HG02943 (cell line): ENCODE results near the gene SPATC1L.

Experiments
- ATAC-seq: cut with Tn5 transposase; IDR thresholded peaks from one replicate; pipeline ENCODE4 v1.9.1; 2021; ENCODE audit warnings: mild to moderate bottlenecking, low read depth, moderate library complexity; ENCODE audit not compliant: unreplicated experiment

Gene SPATC1L

DNA sequence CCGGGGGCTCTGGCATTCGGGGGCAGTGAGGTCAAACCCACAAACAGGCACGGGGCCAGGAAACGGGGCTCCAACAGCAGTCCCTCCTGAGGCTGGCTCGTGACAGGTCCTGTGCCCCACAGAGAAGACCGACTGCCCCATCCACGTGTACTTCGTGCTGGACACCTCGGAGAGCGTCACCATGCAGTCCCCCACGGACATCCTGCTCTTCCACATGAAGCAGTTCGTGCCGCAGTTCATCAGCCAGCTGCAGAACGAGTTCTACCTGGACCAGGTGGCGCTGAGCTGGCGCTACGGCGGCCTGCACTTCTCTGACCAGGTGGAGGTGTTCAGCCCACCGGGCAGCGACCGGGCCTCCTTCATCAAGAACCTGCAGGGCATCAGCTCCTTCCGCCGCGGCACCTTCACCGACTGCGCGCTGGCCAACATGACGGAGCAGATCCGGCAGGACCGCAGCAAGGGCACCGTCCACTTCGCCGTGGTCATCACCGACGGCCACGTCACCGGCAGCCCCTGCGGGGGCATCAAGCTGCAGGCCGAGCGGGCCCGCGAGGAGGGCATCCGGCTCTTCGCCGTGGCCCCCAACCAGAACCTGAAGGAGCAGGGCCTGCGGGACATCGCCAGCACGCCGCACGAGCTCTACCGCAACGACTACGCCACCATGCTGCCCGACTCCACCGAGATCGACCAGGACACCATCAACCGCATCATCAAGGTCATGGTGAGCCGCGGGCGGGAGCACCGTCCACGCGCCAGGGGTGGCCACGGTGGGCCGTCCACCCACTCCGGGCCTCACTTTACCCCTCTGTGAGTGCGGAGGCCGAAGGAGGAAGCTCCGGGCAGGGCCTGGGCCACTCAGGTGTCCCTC is 72.2 kb downstream of the SPATC1L start:
- ATAC-seq = no peak

DNA sequence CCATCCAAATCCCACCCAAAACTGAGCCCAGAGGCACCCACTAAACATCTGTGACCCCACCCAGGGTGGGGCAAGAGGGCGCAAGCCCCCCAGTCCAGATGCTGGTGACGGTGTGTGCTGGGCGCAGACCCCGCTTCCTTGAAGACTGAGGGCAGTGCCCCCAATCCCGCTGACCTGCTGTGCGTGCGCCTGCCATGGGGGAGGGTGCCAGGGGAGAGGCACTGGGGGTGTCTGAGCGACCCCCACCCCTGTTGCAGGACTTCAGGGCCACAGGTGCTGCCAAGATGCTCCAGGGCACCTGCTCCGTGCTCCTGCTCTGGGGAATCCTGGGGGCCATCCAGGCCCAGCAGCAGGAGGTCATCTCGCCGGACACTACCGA is 73.1 kb downstream of the SPATC1L start:
- ATAC-seq = no peak
